ENCODE data around the gene BCL2L12. TPM values are rescaled to one million over a fixed set of nuclear protein-coding genes. Genes with fewer than 3 reads are reported as not detected.

BCL2L12 gene
- polyA plus RNA-seq, 1 of the 3 experiments (the other 2 are of a cell fraction), result 27.9 TPM

GRCh38 chr19:49629659-49630058, 36.1 kb upstream of the BCL2L12 start:
- H4K20me1 ChIP-seq (ENCODE audit: insufficient read depth), result no peaks in the 10 kb centered on the region; the same call in 1 of the 2 replicates
- peaks cover 14% of the 10 kb centered on the region for H3F3A ChIP-seq (replicated peaks; ENCODE audit: insufficient read depth)
- no peak overlapping the region for H3K4me3 ChIP-seq (ENCODE audit: low read depth in 2 of 2, low read length in 1 of 2)
- H3K79me2 ChIP-seq (ENCODE audit: insufficient read depth), result 0 out of 2 replicates have a peak, but pooled peaks cover 2% of the 10 kb centered on the region
- H3K27ac ChIP-seq (ENCODE audit: low read depth in 2 of 2, low read length in 1 of 2), result peak overlapping the region in 1 of 2 experiments; percentile 78; a peak in 1 of 4 replicates
- no peaks in the 10 kb centered on the region for H3K9me3 ChIP-seq
- H3K4me1 ChIP-seq (ENCODE audit: control insufficient read depth in 1 of 2, insufficient read depth in 2 of 2, low read depth in 1 of 2, low read length in 1 of 2), result peaks cover 7 to 10% of the 10 kb centered on the region in 2 experiments; a peak in 3 of 4 replicates
- ChIA-PET POLR2A (no interaction called here), CTCF (interaction anchor here (0.9 to 1.9 kb wide), 3 partner anchors 42 to 127 kb away, joined by 3 to 9 read pairs (median 4); no protein-coding TSS in a partner anchor)
- 97% methylated on average over 9 of the region's 9 CpGs for WGBS (ENCODE audit: low lambda C conversion rate)
- no peak for TF ChIP-seq RFX5 (IDR thresholded peaks at IDR 0.05; ENCODE audit: low read length)
- TF ChIP-seq, protein P1, sequence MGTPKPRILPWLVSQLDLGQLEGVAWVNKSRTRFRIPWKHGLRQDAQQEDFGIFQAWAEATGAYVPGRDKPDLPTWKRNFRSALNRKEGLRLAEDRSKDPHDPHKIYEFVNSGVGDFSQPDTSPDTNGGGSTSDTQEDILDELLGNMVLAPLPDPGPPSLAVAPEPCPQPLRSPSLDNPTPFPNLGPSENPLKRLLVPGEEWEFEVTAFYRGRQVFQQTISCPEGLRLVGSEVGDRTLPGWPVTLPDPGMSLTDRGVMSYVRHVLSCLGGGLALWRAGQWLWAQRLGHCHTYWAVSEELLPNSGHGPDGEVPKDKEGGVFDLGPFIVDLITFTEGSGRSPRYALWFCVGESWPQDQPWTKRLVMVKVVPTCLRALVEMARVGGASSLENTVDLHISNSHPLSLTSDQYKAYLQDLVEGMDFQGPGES (IDR thresholded peaks at IDR 0.05; ENCODE audit: low read depth, low read length), result no peak
- no peak overlapping the region for H2AFZ ChIP-seq (ENCODE audit: low read depth)
- H3K4me2 ChIP-seq, result no peak overlapping the region
- no peaks in the 10 kb centered on the region for H3K27me3 ChIP-seq (ENCODE audit: insufficient read depth)
- H3K36me3 ChIP-seq (replicated peaks in 1 of 2; ENCODE audit: control insufficient read depth in 1 of 2, insufficient read depth in 2 of 2, low read length in 1 of 2), result peaks cover 2 to 26% of the 10 kb centered on the region in 2 experiments
- no peak for DNase-seq
- no peak overlapping the region for H3K9ac ChIP-seq
- H3K9me2 ChIP-seq, result no peaks in the 10 kb centered on the region

DNA sequence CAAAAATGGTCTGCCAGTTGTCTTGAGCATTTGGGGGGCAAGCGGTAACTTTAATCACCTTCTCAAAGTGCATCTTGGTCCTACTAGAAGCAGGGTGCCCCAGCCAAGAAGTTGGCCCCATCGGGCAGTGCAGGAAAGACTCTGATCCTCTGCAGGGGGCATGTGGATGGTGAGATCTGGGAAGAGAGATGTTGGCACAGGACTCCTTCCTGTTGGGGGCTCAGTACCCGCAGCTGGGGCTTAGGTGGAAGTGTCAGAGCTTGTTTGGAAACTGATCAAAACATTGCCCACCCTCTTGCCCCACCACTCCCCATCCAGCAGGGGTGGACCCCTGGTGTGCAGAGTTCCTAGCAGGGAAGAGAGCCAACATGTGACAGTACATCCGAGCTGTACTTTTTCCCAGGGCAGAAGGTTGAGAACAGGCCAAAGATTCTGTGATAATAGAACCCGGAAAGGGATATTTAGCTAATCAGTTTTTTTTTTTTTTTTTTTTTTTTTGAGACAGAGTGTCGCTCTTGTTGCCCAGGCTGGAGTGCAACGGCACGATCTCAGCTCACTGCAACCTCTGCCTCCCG, 34.6 kb upstream of the BCL2L12 start:
- DNase-seq, result peak; percentile 79
- peak overlapping the region; percentile 55; the same call in 1 of the 2 replicates for H3K4me2 ChIP-seq
- no peaks in the 10 kb centered on the region for H3K27me3 ChIP-seq (ENCODE audit: insufficient read depth)
- H3K4me3 ChIP-seq (ENCODE audit: low read depth in 2 of 2, low read length in 1 of 2), result no peak overlapping the region
- H4K20me1 ChIP-seq (ENCODE audit: insufficient read depth), result no peaks in the 10 kb centered on the region; the same call in 1 of the 2 replicates
- 0 out of 2 replicates have a peak, but pooled peaks cover 2% of the 10 kb centered on the region for H3K79me2 ChIP-seq (ENCODE audit: insufficient read depth)
- H3K9ac ChIP-seq, result no peak overlapping the region
- POLR2A ChIA-PET, result interaction anchor here (1.3 kb wide), 1 partner anchor 9 kb away, joined by 3 read pairs; the partner anchor contains the start of gene RRAS
- peaks cover 0 to 26% of the 10 kb centered on the region in 2 experiments for H3K36me3 ChIP-seq (replicated peaks in 1 of 2; ENCODE audit: control insufficient read depth in 1 of 2, insufficient read depth in 2 of 2, low read length in 1 of 2)
- H3K9me2 ChIP-seq, result no peaks in the 10 kb centered on the region
- peak overlapping the region; percentile 11 to 78 for H3K27ac ChIP-seq (ENCODE audit: low read depth in 2 of 2, low read length in 1 of 2)
- H2AFZ ChIP-seq (ENCODE audit: low read depth), result no peak overlapping the region
- H3K4me1 ChIP-seq (ENCODE audit: control insufficient read depth in 1 of 2, insufficient read depth in 2 of 2, low read depth in 1 of 2, low read length in 1 of 2), result peaks cover 7 to 10% of the 10 kb centered on the region in 2 experiments; a peak in 3 of 4 replicates
- CTCF ChIA-PET, result interaction anchor here (0.6 to 1.9 kb wide), 6 partner anchors 11 to 60 kb away, joined by 3 to 9 read pairs (median 3); partner anchors contain the start of genes CPT1C and SCAF1
- H3K9me3 ChIP-seq, result no peaks in the 10 kb centered on the region
- WGBS (ENCODE audit: low lambda C conversion rate), result 24% methylated on average over 8 of the region's 9 CpGs
- H3F3A ChIP-seq (replicated peaks; ENCODE audit: insufficient read depth), result peaks cover 19% of the 10 kb centered on the region
- TF ChIP-seq POLR2AphosphoS5 (IDR thresholded peaks at IDR 0.05; ENCODE audit: low read depth, low read length) (peak; percentile 52; the same call in 1 of the 2 replicates), RXRA (IDR thresholded peaks at IDR 0.05; ENCODE audit: borderline replicate concordance, low read depth) (no peak), NRF1 (IDR thresholded peaks at IDR 0.05; ENCODE audit: low read depth, low read length) (no peak), GATA2 (CRISPR knock-in tag; IDR thresholded peaks at IDR 0.05) (peak; percentile 28; the same call in 1 of the 2 replicates), MXI1 (IDR thresholded peaks at IDR 0.05; ENCODE audit: low read depth, low read length) (peak; percentile 50; the same call in 1 of the 2 replicates)
